ENCODE results near the gene DEUP1. TPM values are rescaled to one million over a fixed set of nuclear protein-coding genes. Genes with fewer than 3 reads are reported as not detected.

Gene DEUP1
- total RNA-seq, 4 donors from 2014 or later, result 0.78 to 1.1 TPM; not detected in 2

DNA sequence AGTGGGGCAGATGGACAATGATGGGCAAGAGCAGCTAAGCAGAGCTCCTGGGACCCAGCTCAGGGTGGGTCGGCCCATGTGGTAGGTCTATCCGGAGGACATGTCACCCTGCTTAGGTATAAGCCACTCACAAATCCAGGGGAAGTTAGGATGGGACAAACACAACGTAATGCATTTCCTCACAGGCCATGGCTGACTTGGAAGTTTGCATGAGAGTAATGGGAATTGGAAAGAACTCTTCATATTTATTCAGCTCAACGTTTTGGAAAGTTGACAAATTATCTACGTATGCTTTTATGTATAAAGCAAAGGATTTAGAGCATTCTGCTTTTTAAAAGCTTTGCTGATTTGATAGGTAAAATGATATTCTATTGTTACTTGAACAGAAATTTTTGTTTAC, 137.7 kb downstream of the DEUP1 start:
- Histone ChIP-seq H3K27me3 (no peaks in the 10 kb centered on the region), H3K36me3 (no peaks in the 10 kb centered on the region), H3K9me3 (no peaks in the 10 kb centered on the region), H3K4me3 (replicated peaks in 1 of 3) (no peak overlapping the region), H3K4me1 (no peaks in the 10 kb centered on the region), H3K27ac (no peak overlapping the region)
- no peak for TF ChIP-seq POLR2A (IDR thresholded peaks at IDR 0.05)
- no peak for TF ChIP-seq CTCF (IDR thresholded peaks at IDR 0.05)
- no peak for DNase-seq
- intact Hi-C loops (cut with DNase I), result no loop called here
- WGBS, 2 donors, result 75 to 82% methylated on average over 5 of the region's 5 CpGs

- intact Hi-C loops (cut with DNase I), result no loop called here
- peaks cover 0 to 3% of the 10 kb centered on the region in 2 donors for H3K36me3 ChIP-seq
- no peak overlapping the region for H3K4me3 ChIP-seq (replicated peaks in 1 of 3)
- no peaks in the 10 kb centered on the region for H3K27me3 ChIP-seq
- DNase-seq, result no peak
- 88 to 96% methylated on average over 1 of the region's 1 CpG for WGBS, 2 donors
- no peaks in the 10 kb centered on the region for H3K9me3 ChIP-seq
- no peaks in the 10 kb centered on the region for H3K4me1 ChIP-seq
- no peak for TF ChIP-seq POLR2A (IDR thresholded peaks at IDR 0.05)
- TF ChIP-seq CTCF (IDR thresholded peaks at IDR 0.05), result no peak
- H3K27ac ChIP-seq, result no peak overlapping the region
Measured at GRCh38 chr11:93474123-93474522, 143.6 kb downstream of the DEUP1 start.

DNA sequence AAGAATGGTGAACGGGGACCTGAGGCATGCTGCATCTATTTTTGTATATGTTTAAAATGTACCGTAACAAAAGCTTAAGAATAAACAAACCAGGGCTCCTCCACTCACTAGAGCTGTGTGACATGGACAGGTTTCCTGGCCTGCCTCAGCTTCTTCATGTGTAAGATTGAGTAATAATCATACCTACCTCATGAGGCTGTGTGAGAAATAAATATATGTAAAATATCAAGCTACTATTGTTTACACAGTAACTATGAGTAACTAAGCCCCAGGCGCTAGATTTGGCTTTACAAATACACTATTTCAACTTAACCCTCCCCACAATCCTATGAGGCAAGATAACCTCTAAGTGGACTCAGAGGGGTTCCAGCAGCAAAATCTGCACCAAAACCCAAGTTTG, 146.3 kb downstream of the DEUP1 start:
- TF ChIP-seq POLR2A (IDR thresholded peaks at IDR 0.05) (no peak), CTCF (IDR thresholded peaks at IDR 0.05) (no peak)
- no peaks in the 10 kb centered on the region for H3K4me1 ChIP-seq
- intact Hi-C loops (cut with DNase I), result no loop called here
- H3K4me3 ChIP-seq (replicated peaks in 1 of 3), result no peak overlapping the region
- no peaks in the 10 kb centered on the region for H3K27me3 ChIP-seq
- no peak for DNase-seq
- H3K27ac ChIP-seq, result no peak overlapping the region
- no peaks in the 10 kb centered on the region for H3K9me3 ChIP-seq
- WGBS, 2 donors, result 91 to 96% methylated on average over 3 of the region's 3 CpGs
- peaks cover 0 to 3% of the 10 kb centered on the region in 2 donors for H3K36me3 ChIP-seq

DNA sequence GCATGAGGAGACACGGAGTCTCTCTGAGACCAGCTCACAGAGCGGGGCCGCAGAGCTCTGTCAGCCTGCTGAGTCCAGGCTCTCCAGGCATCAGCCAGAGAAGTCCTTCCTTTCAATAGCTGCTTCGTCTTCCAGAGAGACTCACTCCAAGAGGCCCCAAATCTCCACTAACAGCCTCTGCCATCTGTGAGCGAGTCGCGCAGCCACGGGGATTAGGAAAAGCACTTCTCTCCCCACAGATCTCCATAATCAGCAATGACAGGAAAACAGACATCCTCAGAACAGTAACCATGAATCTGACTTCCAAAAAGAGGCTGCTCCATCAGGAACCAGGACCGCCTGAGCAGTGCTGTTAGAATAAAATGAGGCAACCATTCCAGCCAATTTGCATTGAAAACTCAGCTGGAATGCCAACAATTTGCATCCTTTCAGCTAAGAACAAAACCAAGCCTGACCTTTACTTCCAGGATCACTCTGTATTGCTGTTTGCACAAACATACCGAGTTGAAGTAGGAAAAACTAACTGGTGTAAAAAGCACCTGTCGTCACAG, 147.2 kb downstream of the DEUP1 start:
- 84 to 89% methylated on average over 10 to 11 of the region's 11 CpGs for WGBS, 2 donors
- H3K4me1 ChIP-seq, result no peaks in the 10 kb centered on the region
- TF ChIP-seq POLR2A (IDR thresholded peaks at IDR 0.05) (no peak), CTCF (IDR thresholded peaks at IDR 0.05) (no peak)
- intact Hi-C loops (cut with DNase I), result no loop called here
- H3K9me3 ChIP-seq, result no peaks in the 10 kb centered on the region
- H3K27me3 ChIP-seq, result no peaks in the 10 kb centered on the region
- no peak for DNase-seq
- no peak overlapping the region for H3K27ac ChIP-seq
- H3K36me3 ChIP-seq, result peaks cover 0 to 3% of the 10 kb centered on the region in 2 donors
- H3K4me3 ChIP-seq (replicated peaks in 1 of 3), result no peak overlapping the region

DNA sequence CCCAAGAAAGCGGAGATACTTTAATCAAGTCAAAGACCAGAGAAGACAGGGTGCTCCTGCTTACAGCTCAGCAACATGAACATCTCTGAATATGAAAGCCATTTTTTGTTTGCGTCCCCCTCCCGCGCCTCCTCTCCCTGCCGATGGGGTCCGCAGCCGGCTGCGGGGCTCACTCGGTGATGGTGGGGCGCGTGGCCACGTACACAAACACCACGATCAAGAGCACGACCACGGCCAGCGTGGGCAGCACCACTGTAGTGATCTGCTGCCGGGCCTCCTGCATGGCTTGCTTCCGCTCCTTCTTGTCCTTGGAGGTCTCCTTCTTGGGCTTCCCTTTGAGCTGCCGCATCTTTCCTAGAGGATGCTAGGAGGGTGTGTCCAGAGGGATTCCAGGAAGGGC, 148.3 kb downstream of the DEUP1 start:
- 93 to 97% methylated on average over 18 to 19 of the region's 19 CpGs for WGBS, 2 donors
- H3K4me3 ChIP-seq (replicated peaks in 1 of 3), result no peak overlapping the region
- no peaks in the 10 kb centered on the region for H3K27me3 ChIP-seq
- no peak for DNase-seq
- H3K4me1 ChIP-seq, result no peaks in the 10 kb centered on the region
- no peak overlapping the region for H3K27ac ChIP-seq
- H3K36me3 ChIP-seq, result peaks cover 0 to 3% of the 10 kb centered on the region in 2 donors
- TF ChIP-seq POLR2A (IDR thresholded peaks at IDR 0.05) (no peak), CTCF (IDR thresholded peaks at IDR 0.05) (no peak)
- intact Hi-C loops (cut with DNase I), result no loop called here
- no peaks in the 10 kb centered on the region for H3K9me3 ChIP-seq
